ENCODE measurements around the gene ZBTB45.

The ZBTB45 gene

GRCh38 chr19:58558066-58558622, 38.5 kb upstream of the ZBTB45 start, which contains the start of gene UBE2M:
UBE2M (minus strand) TSS chr19:58558611; CDS start chr19:58558381, 230 bp downstream.
- no peak for TF ChIP-seq CTCF (IDR thresholded peaks at IDR 0.05; ENCODE audit: low read depth, low read length)
- peak; percentile 35 for DNase-seq (ENCODE audit: low read depth, low spot score)
- in situ Hi-C loops (cut with HindIII; ENCODE audit: low sequenced_read_pairs): no loop called here
- H3K4me3 ChIP-seq (ENCODE audit: low read depth, low read length): peak within 1 kb of the TSS; percentile 100

GRCh38 chr19:58557221-58558065, 37.8 kb upstream of the ZBTB45 start:
- no peak for DNase-seq (ENCODE audit: low read depth, low spot score)
- peak overlapping the region; percentile 100 for H3K4me3 ChIP-seq (ENCODE audit: low read depth, low read length)
- in situ Hi-C loops (cut with HindIII; ENCODE audit: low sequenced_read_pairs): no loop called here
- TF ChIP-seq CTCF (IDR thresholded peaks at IDR 0.05; ENCODE audit: low read depth, low read length): no peak

GRCh38 chr19:58556622-58557220, 37.1 kb upstream of the ZBTB45 start:
- TF ChIP-seq CTCF (IDR thresholded peaks at IDR 0.05; ENCODE audit: low read depth, low read length): no peak
- in situ Hi-C loops (cut with HindIII; ENCODE audit: low sequenced_read_pairs): no loop called here
- H3K4me3 ChIP-seq (ENCODE audit: low read depth, low read length): peak overlapping the region; percentile 100
- no peak for DNase-seq (ENCODE audit: low read depth, low spot score)

DNA sequence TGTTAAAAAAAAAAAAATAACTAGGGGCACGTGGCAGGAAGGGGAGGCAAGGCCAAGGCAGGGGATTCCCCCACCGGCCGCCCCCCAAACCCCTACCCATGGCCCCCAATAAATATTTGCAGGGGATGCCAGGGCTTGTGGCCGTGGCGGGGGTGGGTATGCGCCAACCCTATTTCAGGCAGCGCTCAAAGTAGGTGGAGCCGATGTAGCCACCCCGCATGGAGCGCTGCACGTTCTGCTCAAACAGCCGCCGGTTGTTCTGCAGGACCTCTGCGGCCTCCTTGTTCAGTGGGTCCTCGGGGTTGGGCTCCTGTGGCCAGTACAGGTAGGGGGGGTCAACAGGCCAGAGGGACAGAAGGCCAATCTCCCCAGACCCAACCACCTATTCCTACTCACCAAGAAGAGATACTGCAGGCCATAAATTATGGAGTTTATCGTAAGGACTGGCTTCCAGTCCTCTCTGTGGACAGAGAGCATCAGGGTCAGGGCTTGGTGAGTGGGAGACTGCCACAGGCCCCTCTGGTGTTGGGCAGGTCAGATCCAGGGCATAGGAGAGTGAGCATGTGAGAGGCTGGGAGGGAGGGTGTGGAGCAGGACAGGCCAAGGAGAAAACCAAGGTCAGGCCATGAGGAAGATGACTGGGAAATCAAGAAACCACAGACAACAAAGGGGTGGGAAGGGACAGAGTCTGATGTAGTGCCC, 36.5 kb upstream of the ZBTB45 start:
- TF ChIP-seq CTCF (IDR thresholded peaks at IDR 0.05; ENCODE audit: low read depth, low read length): no peak
- H3K4me3 ChIP-seq (ENCODE audit: low read depth, low read length): no peak overlapping the region
- in situ Hi-C loops (cut with HindIII; ENCODE audit: low sequenced_read_pairs): no loop called here
- no peak for DNase-seq (ENCODE audit: low read depth, low spot score)

GRCh38 chr19:58555369-58555885, 35.8 kb upstream of the ZBTB45 start:
- DNase-seq (ENCODE audit: low read depth, low spot score): no peak
- peak overlapping the region; percentile 72 for H3K4me3 ChIP-seq (ENCODE audit: low read depth, low read length)
- no peak for TF ChIP-seq CTCF (IDR thresholded peaks at IDR 0.05; ENCODE audit: low read depth, low read length)
- in situ Hi-C loops (cut with HindIII; ENCODE audit: low sequenced_read_pairs): no loop called here

Data from astrocyte of the spinal cord (primary cell).